HG03039 (cell line): ENCODE measurements around the gene BZW2.

ENCODE experiments used
- ATAC-seq: cut with Tn5 transposase; IDR thresholded peaks from one replicate; pipeline ENCODE4 v1.9.1; 2021; ENCODE audit warnings: mild to moderate bottlenecking, moderate library complexity; ENCODE audit not compliant: unreplicated experiment

BZW2 gene

GRCh38 chr7:16645593-16646471, at the start of gene BZW2, which contains the start of gene ANKMY2:
Gene BZW2 (plus strand): TSS chr7:16646181. CDS start chr7:16665444, 19,263 bp downstream.
Gene ANKMY2 (minus strand): TSS chr7:16645754. CDS start chr7:16645573, 181 bp downstream.
- ATAC-seq: peak; percentile 95

- ATAC-seq: no peak
Observed at GRCh38 chr7:16598015-16598414, 48.0 kb upstream of the BZW2 start.

- ATAC-seq: no peak
Observed at GRCh38 chr7:16599860-16600259, 46.1 kb upstream of the BZW2 start.

GRCh38 chr7:16603633-16604032, 42.3 kb upstream of the BZW2 start:
- ATAC-seq: no peak

GRCh38 chr7:16604054-16604453, 41.9 kb upstream of the BZW2 start:
- ATAC-seq: no peak

GRCh38 chr7:16606704-16607103, 39.3 kb upstream of the BZW2 start:
- no peak for ATAC-seq

GRCh38 chr7:16609842-16610450, 36.0 kb upstream of the BZW2 start:
- ATAC-seq: peak; percentile 83

GRCh38 chr7:16611711-16612110, 34.3 kb upstream of the BZW2 start:
- no peak for ATAC-seq

GRCh38 chr7:16615228-16615627, 30.8 kb upstream of the BZW2 start:
- ATAC-seq: no peak

- no peak for ATAC-seq
Observed at GRCh38 chr7:16616122-16616521, 29.9 kb upstream of the BZW2 start.

GRCh38 chr7:16616542-16616941, 29.4 kb upstream of the BZW2 start:
- no peak for ATAC-seq

- ATAC-seq: peak; percentile 94
Observed at GRCh38 chr7:16619979-16620408, 26.0 kb upstream of the BZW2 start.

GRCh38 chr7:16626388-16626787, 19.6 kb upstream of the BZW2 start:
- ATAC-seq: no peak

GRCh38 chr7:16627236-16627635, 18.7 kb upstream of the BZW2 start:
- no peak for ATAC-seq

GRCh38 chr7:16630654-16631053, 15.3 kb upstream of the BZW2 start:
- ATAC-seq: no peak

- no peak for ATAC-seq
Observed at GRCh38 chr7:16634271-16634738, 11.7 kb upstream of the BZW2 start.

- ATAC-seq: no peak
Observed at GRCh38 chr7:16636555-16637101, 9.4 kb upstream of the BZW2 start.

- ATAC-seq: no peak
Observed at GRCh38 chr7:16637379-16637778, 8.6 kb upstream of the BZW2 start.

- no peak for ATAC-seq
Observed at GRCh38 chr7:16638282-16639280, 7.4 kb upstream of the BZW2 start.

GRCh38 chr7:16644157-16644556, 1.8 kb upstream of the BZW2 start:
- no peak for ATAC-seq
